Measurements from ENCODE around the gene OSBPL10.
A peak's percentile ranks its signal among the peaks of the same experiment; 100 is the strongest.

Gene OSBPL10

GRCh38 chr3:31629054-31629453 is 352.0 kb downstream of the OSBPL10 start:
- TF ChIP-seq CTCF (IDR thresholded peaks at IDR 0.05; ENCODE audit: low read depth, low read length), result no peak
- no peak for TF ChIP-seq EZH2phosphoT487 (IDR thresholded peaks at IDR 0.05; ENCODE audit: low read depth)

GRCh38 chr3:31625358-31625757 is 355.7 kb downstream of the OSBPL10 start:
- H3K9me3 ChIP-seq (ENCODE audit: insufficient read depth, low read length), result no peaks in the 10 kb centered on the region
- H3K27me3 ChIP-seq (ENCODE audit: low read depth, low read length), result no peaks in the 10 kb centered on the region
- no peak overlapping the region for H3K4me3 ChIP-seq (ENCODE audit: low read length)
- H3K4me2 ChIP-seq (ENCODE audit: low read length), result no peak overlapping the region
- peaks cover 87% of the 10 kb centered on the region for H3K36me3 ChIP-seq (replicated peaks; ENCODE audit: low read depth, low read length)
- no peak overlapping the region for H2AFZ ChIP-seq (ENCODE audit: low read depth, low read length)
- H4K20me1 ChIP-seq (ENCODE audit: insufficient read depth, low read length), result peaks cover 86% of the 10 kb centered on the region
- TF ChIP-seq EZH2phosphoT487 (IDR thresholded peaks at IDR 0.05; ENCODE audit: low read depth), result no peak
- TF ChIP-seq CTCF (IDR thresholded peaks at IDR 0.05; ENCODE audit: low read depth, low read length), result no peak
- H3K27ac ChIP-seq (ENCODE audit: low read length), result no peak overlapping the region
- H3K4me1 ChIP-seq (ENCODE audit: low read length), result peaks cover 60% of the 10 kb centered on the region
- peaks cover 29% of the 10 kb centered on the region for H3K79me2 ChIP-seq (ENCODE audit: low read length)
- H3K9ac ChIP-seq (ENCODE audit: low read length), result no peak overlapping the region

More at GRCh38 chr3:31629054-31629453, 352.0 kb downstream of the OSBPL10 start:
- Histone ChIP-seq H3K27me3 (ENCODE audit: low read depth, low read length) (no peaks in the 10 kb centered on the region), H3K4me1 (ENCODE audit: low read length) (peaks cover 29% of the 10 kb centered on the region), H3K27ac (ENCODE audit: low read length) (peak overlapping the region; percentile 50), H3K4me2 (ENCODE audit: low read length) (peak overlapping the region; percentile 35), H3K4me3 (ENCODE audit: low read length) (peak overlapping the region; percentile 6; the same call in 1 of the 2 replicates), H3K36me3 (replicated peaks; ENCODE audit: low read depth, low read length) (peaks cover 83% of the 10 kb centered on the region), H4K20me1 (ENCODE audit: insufficient read depth, low read length) (peaks cover 80% of the 10 kb centered on the region), H2AFZ (ENCODE audit: low read depth, low read length) (no peak overlapping the region), H3K9ac (ENCODE audit: low read length) (no peak overlapping the region), H3K79me2 (ENCODE audit: low read length) (peaks cover 17% of the 10 kb centered on the region), H3K9me3 (ENCODE audit: insufficient read depth, low read length) (no peaks in the 10 kb centered on the region)

GRCh38 chr3:31624083-31624709 is 356.9 kb downstream of the OSBPL10 start:
- no peak for TF ChIP-seq CTCF (IDR thresholded peaks at IDR 0.05; ENCODE audit: low read depth, low read length)
- TF ChIP-seq EZH2phosphoT487 (IDR thresholded peaks at IDR 0.05; ENCODE audit: low read depth), result no peak
- Histone ChIP-seq H3K4me2 (ENCODE audit: low read length) (no peak overlapping the region), H2AFZ (ENCODE audit: low read depth, low read length) (no peak overlapping the region), H3K4me3 (ENCODE audit: low read length) (no peak overlapping the region), H3K36me3 (replicated peaks; ENCODE audit: low read depth, low read length) (peaks cover 84% of the 10 kb centered on the region), H3K4me1 (ENCODE audit: low read length) (peaks cover 53% of the 10 kb centered on the region), H4K20me1 (ENCODE audit: insufficient read depth, low read length) (peaks cover 78% of the 10 kb centered on the region), H3K79me2 (ENCODE audit: low read length) (peaks cover 20% of the 10 kb centered on the region; the same call in 1 of the 2 replicates), H3K27ac (ENCODE audit: low read length) (no peak overlapping the region), H3K9ac (ENCODE audit: low read length) (no peak overlapping the region), H3K27me3 (ENCODE audit: low read depth, low read length) (no peaks in the 10 kb centered on the region), H3K9me3 (ENCODE audit: insufficient read depth, low read length) (no peaks in the 10 kb centered on the region)

- TF ChIP-seq CTCF (IDR thresholded peaks at IDR 0.05; ENCODE audit: low read depth, low read length) (no peak), EZH2phosphoT487 (IDR thresholded peaks at IDR 0.05; ENCODE audit: low read depth) (0 out of 2 replicates have a peak, but pooled peaks have one; percentile 54)
- Histone ChIP-seq H3K27me3 (ENCODE audit: low read depth, low read length) (no peaks in the 10 kb centered on the region), H3K9me3 (ENCODE audit: insufficient read depth, low read length) (no peaks in the 10 kb centered on the region), H3K4me2 (ENCODE audit: low read length) (peak overlapping the region; percentile 54), H3K79me2 (ENCODE audit: low read length) (peaks cover 20% of the 10 kb centered on the region; the same call in 1 of the 2 replicates), H3K27ac (ENCODE audit: low read length) (0 out of 2 replicates have a peak overlapping the region, but pooled peaks have one; percentile 1), H3K4me3 (ENCODE audit: low read length) (0 out of 2 replicates have a peak overlapping the region, but pooled peaks have one; percentile 15), H3K36me3 (replicated peaks; ENCODE audit: low read depth, low read length) (peaks cover 85% of the 10 kb centered on the region), H3K4me1 (ENCODE audit: low read length) (peaks cover 41% of the 10 kb centered on the region), H4K20me1 (ENCODE audit: insufficient read depth, low read length) (peaks cover 73% of the 10 kb centered on the region), H2AFZ (ENCODE audit: low read depth, low read length) (no peak overlapping the region), H3K9ac (ENCODE audit: low read length) (no peak overlapping the region)
Measured at GRCh38 chr3:31622636-31623288, 358.3 kb downstream of the OSBPL10 start.
